SK-N-SH (cell line): ENCODE measurements around the gene ACSM5.

Source experiments
- FOXM1 ChIP-seq: IDR thresholded peaks from 2 replicates; pipeline ENCODE4 v1.4.0; 2012; ENCODE audit warnings: low read depth, mild to moderate bottlenecking
- TF ChIP-seq, protein P1 (sequence below): fragments of 200-600 bp; sonication (generic); IDR thresholded peaks from 2 replicates; pipeline ENCODE4 v1.6.1; 2017; ENCODE audit warnings: antibody characterized with exemption, mild to moderate bottlenecking, moderate library complexity

DNA sequence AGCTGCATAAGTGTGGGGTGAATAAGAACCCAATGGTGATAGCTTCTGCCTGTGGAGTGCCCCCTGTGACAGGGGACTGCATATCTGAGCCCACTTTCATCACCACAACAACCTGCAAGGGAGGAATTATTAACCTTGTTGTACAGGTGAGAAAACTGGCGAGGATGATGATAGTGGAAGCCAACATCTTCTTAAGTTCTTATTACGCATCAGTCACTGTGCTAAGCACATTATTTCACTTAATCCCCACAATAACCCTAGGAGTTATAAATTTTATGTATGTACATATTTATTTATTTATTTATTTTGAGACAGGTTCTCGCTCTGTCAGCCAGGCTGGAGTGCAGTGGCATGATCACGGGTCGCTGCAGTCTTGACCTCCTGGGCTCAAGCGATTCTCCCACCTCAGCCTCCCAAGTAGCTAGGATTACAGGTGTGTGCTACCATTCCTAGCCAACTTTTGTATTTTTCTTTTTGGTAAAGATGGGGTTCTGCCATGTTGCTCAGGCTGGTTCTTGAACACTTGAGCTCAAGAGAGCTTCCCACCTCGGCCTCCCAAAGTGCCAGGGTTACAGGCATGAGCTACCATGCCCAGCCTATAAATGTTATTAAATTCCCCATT, 12.4 kb upstream of the ACSM5 start:
- TF ChIP-seq, protein P1, sequence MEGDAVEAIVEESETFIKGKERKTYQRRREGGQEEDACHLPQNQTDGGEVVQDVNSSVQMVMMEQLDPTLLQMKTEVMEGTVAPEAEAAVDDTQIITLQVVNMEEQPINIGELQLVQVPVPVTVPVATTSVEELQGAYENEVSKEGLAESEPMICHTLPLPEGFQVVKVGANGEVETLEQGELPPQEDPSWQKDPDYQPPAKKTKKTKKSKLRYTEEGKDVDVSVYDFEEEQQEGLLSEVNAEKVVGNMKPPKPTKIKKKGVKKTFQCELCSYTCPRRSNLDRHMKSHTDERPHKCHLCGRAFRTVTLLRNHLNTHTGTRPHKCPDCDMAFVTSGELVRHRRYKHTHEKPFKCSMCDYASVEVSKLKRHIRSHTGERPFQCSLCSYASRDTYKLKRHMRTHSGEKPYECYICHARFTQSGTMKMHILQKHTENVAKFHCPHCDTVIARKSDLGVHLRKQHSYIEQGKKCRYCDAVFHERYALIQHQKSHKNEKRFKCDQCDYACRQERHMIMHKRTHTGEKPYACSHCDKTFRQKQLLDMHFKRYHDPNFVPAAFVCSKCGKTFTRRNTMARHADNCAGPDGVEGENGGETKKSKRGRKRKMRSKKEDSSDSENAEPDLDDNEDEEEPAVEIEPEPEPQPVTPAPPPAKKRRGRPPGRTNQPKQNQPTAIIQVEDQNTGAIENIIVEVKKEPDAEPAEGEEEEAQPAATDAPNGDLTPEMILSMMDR: no peak
- no peak for TF ChIP-seq FOXM1
